ENCODE data around the gene XYLT1. TPM values are rescaled to one million over a fixed set of nuclear protein-coding genes. Genes with fewer than 3 reads are reported as not detected.

The XYLT1 gene
- total and polyA plus RNA-seq, 2 of the 13 experiments (the other 11 are each of a cell fraction or from before 2014, with no cell fraction given) = not detected

DNA sequence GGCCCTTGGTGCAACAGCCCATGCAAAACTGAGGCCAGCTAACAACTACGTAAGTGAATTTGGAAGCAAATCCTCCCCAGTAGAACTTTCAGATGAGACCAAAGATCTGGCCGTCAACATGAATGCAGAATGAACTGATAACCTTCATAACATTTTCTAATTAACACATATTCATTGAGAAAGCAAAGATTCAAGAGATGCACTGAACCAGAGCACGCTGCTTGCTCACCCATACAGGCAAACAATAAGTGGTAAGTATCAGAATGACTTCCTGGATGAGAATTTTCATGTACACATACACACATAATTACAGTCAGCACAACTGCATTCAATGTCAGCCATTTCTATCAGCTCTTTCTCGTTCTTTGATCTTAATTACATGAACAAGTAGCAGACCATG is 30.6 kb downstream of the XYLT1 start:
- H3K27ac ChIP-seq (ENCODE audit: extremely low read length, insufficient read depth, low read length) = no peak overlapping the region
- peaks cover 0 to 10% of the 10 kb centered on the region in 2 experiments; a peak in 2 of 5 replicates for H3K27me3 ChIP-seq (ENCODE audit: control insufficient read depth in 1 of 2, insufficient read depth in 2 of 2, low read length in 2 of 2)
- H3K36me3 ChIP-seq (replicated peaks in 1 of 2; ENCODE audit: control insufficient read depth in 1 of 2, insufficient read depth in 2 of 2, low read length in 2 of 2) = no peaks in the 10 kb centered on the region
- no peaks in the 10 kb centered on the region for H3K4me1 ChIP-seq (ENCODE audit: insufficient read depth, low read length)
- FAIRE-seq (no peak), DNase-seq (ENCODE audit: low spot score) (no peak), ATAC-seq (no peak)
- no peaks in the 10 kb centered on the region for H3K79me2 ChIP-seq (ENCODE audit: insufficient read depth, low read length)
- H2AFZ ChIP-seq (ENCODE audit: low read length) = no peak overlapping the region
- no peaks in the 10 kb centered on the region for H3K9me3 ChIP-seq (ENCODE audit: low read length)
- TF ChIP-seq, protein P1, sequence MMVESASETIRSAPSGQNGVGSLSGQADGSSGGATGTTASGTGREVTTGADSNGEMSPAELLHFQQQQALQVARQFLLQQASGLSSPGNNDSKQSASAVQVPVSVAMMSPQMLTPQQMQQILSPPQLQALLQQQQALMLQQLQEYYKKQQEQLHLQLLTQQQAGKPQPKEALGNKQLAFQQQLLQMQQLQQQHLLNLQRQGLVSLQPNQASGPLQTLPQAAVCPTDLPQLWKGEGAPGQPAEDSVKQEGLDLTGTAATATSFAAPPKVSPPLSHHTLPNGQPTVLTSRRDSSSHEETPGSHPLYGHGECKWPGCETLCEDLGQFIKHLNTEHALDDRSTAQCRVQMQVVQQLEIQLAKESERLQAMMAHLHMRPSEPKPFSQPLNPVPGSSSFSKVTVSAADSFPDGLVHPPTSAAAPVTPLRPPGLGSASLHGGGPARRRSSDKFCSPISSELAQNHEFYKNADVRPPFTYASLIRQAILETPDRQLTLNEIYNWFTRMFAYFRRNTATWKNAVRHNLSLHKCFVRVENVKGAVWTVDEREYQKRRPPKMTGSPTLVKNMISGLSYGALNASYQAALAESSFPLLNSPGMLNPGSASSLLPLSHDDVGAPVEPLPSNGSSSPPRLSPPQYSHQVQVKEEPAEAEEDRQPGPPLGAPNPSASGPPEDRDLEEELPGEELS (CRISPR knock-in tag; IDR thresholded peaks at IDR 0.05) = no peak
- TF ChIP-seq ZNF839 (CRISPR knock-in tag; IDR thresholded peaks at IDR 0.05; ENCODE audit: borderline replicate concordance) (no peak), MAZ (IDR thresholded peaks at IDR 0.05; ENCODE audit: borderline replicate concordance, low read depth, low read length) (no peak), MAZ (CRISPR knock-in tag; IDR thresholded peaks at IDR 0.05; ENCODE audit: low read depth) (no peak), ATM (IDR thresholded peaks at IDR 0.05; ENCODE audit: borderline replicate concordance) (no peak)
- TF ChIP-seq, protein P2, sequence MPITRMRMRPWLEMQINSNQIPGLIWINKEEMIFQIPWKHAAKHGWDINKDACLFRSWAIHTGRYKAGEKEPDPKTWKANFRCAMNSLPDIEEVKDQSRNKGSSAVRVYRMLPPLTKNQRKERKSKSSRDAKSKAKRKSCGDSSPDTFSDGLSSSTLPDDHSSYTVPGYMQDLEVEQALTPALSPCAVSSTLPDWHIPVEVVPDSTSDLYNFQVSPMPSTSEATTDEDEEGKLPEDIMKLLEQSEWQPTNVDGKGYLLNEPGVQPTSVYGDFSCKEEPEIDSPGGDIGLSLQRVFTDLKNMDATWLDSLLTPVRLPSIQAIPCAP (CRISPR knock-in tag; IDR thresholded peaks at IDR 0.05; ENCODE audit: low read depth) = no peak
- ChIA-PET CTCF (ENCODE audit: low intra/inter-chr PET ratio, low total read pairs) (no interaction called here), POLR2A (no interaction called here)
- no peak overlapping the region for H3K4me3 ChIP-seq (replicated peaks in 1 of 3; ENCODE audit: insufficient read depth in 1 of 3, low read depth in 2 of 3, low read length in 3 of 3)
- H3K9ac ChIP-seq (ENCODE audit: insufficient read depth, low read depth, low read length) = no peak overlapping the region
- in situ Hi-C loops (cut with HindIII; ENCODE audit: extremely low pct_ligation_motif_present, low pct_unique_long_range_greater_than_20kb) (no loop called here), intact Hi-C loops (cut with micrococcal nuclease; ENCODE audit: unreplicated experiment) (no loop called here)
- WGBS (ENCODE audit: low lambda C conversion rate) = 13% methylated on average over 4 of the region's 4 CpGs
- no TSS peak for BruUV-seq (replicated peaks)
- no peaks in the 10 kb centered on the region for H4K20me1 ChIP-seq (ENCODE audit: insufficient read depth, low read length)
- no peak overlapping the region for H3K4me2 ChIP-seq (ENCODE audit: low read depth, low read length)

All from HepG2 (cell line).